DOHH2 (cell line): ENCODE measurements around the gene CYTH4.

Experiments used
- H3F3A ChIP-seq: fragments of 200-600 bp; sonication (generic), shearing (Covaris generic); 2 replicates; pipeline ENCODE4 v1.6.0; 2016; ENCODE audit warnings: antibody characterized with exemption, mild to moderate bottlenecking; ENCODE audit not compliant: control insufficient read depth, insufficient read depth
- H3K27ac ChIP-seq: fragments of 200-600 bp; sonication (generic); 2 replicates; pipeline ENCODE4 v1.5.1; 2014; ENCODE audit warnings: low read depth, mild to moderate bottlenecking, low read length, moderate library complexity
- H3K27me3 ChIP-seq: fragments of 200-600 bp; sonication (generic); 2 replicates; pipeline ENCODE4 v1.6.1; 2014; ENCODE audit warnings: mild to moderate bottlenecking, low read length, mixed read lengths; ENCODE audit not compliant: control insufficient read depth
- H3K36me3 ChIP-seq: fragments of 200-600 bp; sonication (generic); 2 replicates; pipeline ENCODE4 v1.6.1; 2014; ENCODE audit warnings: mild to moderate bottlenecking, low read length, moderate library complexity, mixed read lengths; ENCODE audit not compliant: control insufficient read depth
- H3K4me1 ChIP-seq: fragments of 200-600 bp; sonication (generic); 2 replicates; pipeline ENCODE4 v1.6.1; 2014; ENCODE audit warnings: mild to moderate bottlenecking, low read length, mixed read lengths; ENCODE audit not compliant: control insufficient read depth
- H3K4me2 ChIP-seq: fragments of 200-600 bp; sonication (generic); 2 replicates; pipeline ENCODE4 v1.6.0; 2014; ENCODE audit warnings: mild to moderate bottlenecking, low read length, moderate library complexity
- H3K4me3 ChIP-seq: fragments of 200-600 bp; sonication (generic); 2 replicates; pipeline ENCODE4 v1.5.1; 2014; ENCODE audit warnings: mild to moderate bottlenecking, low read length, mixed read lengths
- H3K79me2 ChIP-seq: fragments of 200-600 bp; sonication (generic); 2 replicates; pipeline ENCODE4 v1.6.1; 2014; ENCODE audit warnings: mild to moderate bottlenecking, low read length, mixed read lengths; ENCODE audit not compliant: control insufficient read depth
- H3K9me2 ChIP-seq: fragments of 200-600 bp; sonication (generic); replicated peaks from 2 replicates; pipeline ENCODE4 v1.6.1; 2014; ENCODE audit warnings: mild to moderate bottlenecking, low read length, mixed read lengths; ENCODE audit not compliant: control insufficient read depth
- H3K9me3 ChIP-seq: fragments of 200-600 bp; sonication (generic); 2 replicates; pipeline ENCODE4 v1.6.1; 2014; ENCODE audit warnings: antibody characterized with exemption, low read length, mixed read lengths; ENCODE audit not compliant: control insufficient read depth, insufficient read depth
- H4K20me1 ChIP-seq: fragments of 200-600 bp; sonication (generic); 2 replicates; pipeline ENCODE4 v1.6.0; 2014; ENCODE audit warnings: low read depth, mild to moderate bottlenecking, antibody characterized with exemption, low read length, moderate library complexity; ENCODE audit not compliant: control insufficient read depth, insufficient read depth
- EZH2phosphoT487 ChIP-seq: fragments of 200-600 bp; sonication (generic); IDR thresholded peaks from 2 replicates; pipeline ENCODE4 v1.6.1; 2017; ENCODE audit warnings: borderline replicate concordance, mild to moderate bottlenecking, antibody characterized with exemption, low read length, moderate library complexity, mixed read lengths
- TF ChIP-seq, protein P1 (sequence below): fragments of 200-600 bp; sonication (generic); IDR thresholded peaks from one replicate; pipeline ENCODE4 v1.5.1; 2014; ENCODE audit warnings: antibody characterized with exemption, mild to moderate bottlenecking, low read depth, low read length; ENCODE audit not compliant: poor library complexity, severe bottlenecking

CYTH4 gene

DNA sequence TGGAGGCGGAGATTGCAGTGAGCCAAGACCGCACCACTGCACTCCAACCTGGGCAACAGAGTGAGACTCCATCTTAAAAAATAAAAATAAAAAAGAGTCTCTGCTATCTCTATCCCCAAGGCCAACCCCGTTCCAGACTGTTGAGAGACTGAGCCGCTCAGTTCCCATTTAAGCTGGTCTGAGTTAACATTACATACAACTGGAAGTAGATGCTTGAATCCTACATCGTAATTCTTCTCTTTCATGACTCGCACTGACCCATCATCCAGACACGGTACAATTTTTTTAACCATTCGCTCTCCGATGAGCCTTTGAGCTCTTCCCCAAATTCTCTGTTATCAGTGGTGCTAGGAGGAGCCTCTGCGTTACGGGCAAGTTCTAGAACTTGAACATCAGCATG lies 4.9 kb upstream of the CYTH4 start:
- H3K4me3 ChIP-seq: no peak overlapping the region
- H3K9me3 ChIP-seq: no peaks in the 10 kb centered on the region
- H4K20me1 ChIP-seq: no peaks in the 10 kb centered on the region
- no peaks in the 10 kb centered on the region for H3K36me3 ChIP-seq
- H3K9me2 ChIP-seq: no peaks in the 10 kb centered on the region
- no peak overlapping the region for H3K4me2 ChIP-seq
- H3K27ac ChIP-seq: no peak overlapping the region
- H3F3A ChIP-seq: peaks cover 6% of the 10 kb centered on the region; the same call in 1 of the 2 replicates
- peaks cover 78% of the 10 kb centered on the region for H3K4me1 ChIP-seq
- H3K27me3 ChIP-seq: no peaks in the 10 kb centered on the region
- TF ChIP-seq, protein P1, sequence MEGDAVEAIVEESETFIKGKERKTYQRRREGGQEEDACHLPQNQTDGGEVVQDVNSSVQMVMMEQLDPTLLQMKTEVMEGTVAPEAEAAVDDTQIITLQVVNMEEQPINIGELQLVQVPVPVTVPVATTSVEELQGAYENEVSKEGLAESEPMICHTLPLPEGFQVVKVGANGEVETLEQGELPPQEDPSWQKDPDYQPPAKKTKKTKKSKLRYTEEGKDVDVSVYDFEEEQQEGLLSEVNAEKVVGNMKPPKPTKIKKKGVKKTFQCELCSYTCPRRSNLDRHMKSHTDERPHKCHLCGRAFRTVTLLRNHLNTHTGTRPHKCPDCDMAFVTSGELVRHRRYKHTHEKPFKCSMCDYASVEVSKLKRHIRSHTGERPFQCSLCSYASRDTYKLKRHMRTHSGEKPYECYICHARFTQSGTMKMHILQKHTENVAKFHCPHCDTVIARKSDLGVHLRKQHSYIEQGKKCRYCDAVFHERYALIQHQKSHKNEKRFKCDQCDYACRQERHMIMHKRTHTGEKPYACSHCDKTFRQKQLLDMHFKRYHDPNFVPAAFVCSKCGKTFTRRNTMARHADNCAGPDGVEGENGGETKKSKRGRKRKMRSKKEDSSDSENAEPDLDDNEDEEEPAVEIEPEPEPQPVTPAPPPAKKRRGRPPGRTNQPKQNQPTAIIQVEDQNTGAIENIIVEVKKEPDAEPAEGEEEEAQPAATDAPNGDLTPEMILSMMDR: no peak
- peaks cover 4% of the 10 kb centered on the region for H3K79me2 ChIP-seq

DNA sequence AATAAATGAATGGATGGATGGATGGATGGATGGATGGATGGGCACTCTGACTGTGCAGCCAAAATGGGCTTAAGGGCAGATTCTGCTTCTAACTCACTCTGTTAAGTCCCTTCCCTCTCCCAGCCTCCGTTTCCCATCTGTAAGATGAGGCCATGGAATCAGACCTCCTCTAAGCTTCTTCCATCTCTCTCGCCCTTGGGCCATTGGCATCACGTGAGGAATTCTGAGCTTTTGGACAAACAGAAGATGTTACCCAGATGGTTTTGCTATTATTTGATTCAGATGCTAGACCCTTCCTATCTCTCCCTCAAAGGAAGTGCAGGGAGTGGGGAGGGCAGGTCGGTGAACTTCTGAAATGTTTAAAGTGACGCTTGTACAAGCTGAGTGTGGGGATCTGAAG lies 4.0 kb upstream of the CYTH4 start:
- Histone ChIP-seq H4K20me1 (no peaks in the 10 kb centered on the region), H3K4me2 (no peak overlapping the region), H3K4me3 (no peak overlapping the region), H3K9me2 (no peaks in the 10 kb centered on the region), H3K27ac (no peak overlapping the region), H3K27me3 (no peaks in the 10 kb centered on the region), H3K36me3 (peaks cover 7% of the 10 kb centered on the region; the same call in 1 of the 2 replicates), H3K4me1 (peaks cover 81% of the 10 kb centered on the region), H3F3A (peaks cover 10% of the 10 kb centered on the region; the same call in 1 of the 2 replicates), H3K9me3 (no peaks in the 10 kb centered on the region), H3K79me2 (peaks cover 13% of the 10 kb centered on the region)
- TF ChIP-seq, protein P1: no peak
- no peak for TF ChIP-seq EZH2phosphoT487

DNA sequence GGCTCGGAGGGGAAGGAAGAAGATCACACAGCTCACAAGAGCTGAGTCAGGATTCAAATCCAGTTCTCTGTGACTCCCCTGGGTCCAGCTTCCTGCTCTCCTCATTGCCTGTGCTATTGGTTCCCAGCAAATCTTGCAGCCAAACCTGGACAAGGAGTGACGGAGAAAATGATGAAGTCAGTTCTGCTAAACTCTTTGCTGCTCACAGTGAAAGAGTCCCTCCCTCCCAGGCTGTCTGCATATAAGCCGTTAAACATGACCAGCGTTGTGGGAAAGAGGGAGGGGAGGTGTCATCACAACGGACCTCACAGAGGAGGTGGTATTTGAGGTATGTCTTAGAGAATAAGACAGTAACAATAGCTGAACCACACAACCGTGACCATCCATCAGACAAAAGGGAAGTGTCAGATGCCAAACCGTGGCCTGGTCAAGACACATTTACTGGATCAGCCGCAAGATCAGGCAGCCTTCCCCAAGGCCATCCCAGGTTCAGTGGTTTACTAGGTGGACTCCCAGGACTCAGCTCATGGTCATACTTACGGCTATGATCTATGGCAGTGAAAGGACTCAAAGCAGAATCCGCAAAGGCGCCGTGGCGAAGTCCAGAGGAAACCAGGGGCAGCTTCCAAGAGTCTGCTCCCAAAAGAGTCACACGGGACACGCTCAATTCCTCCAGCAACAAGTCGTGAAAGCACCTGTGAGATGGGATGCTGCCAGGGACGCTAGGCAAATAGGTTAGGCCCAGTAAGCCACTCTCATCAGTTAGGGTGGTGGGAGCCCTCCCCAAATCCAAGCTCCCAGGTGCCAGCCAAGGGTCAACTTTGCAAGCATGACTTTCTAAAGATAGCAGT lies 2.8 kb upstream of the CYTH4 start:
- peaks cover 26% of the 10 kb centered on the region for H3K79me2 ChIP-seq
- peak overlapping the region; percentile 36 for H3K4me2 ChIP-seq
- H3K9me2 ChIP-seq: no peaks in the 10 kb centered on the region
- peaks cover 19% of the 10 kb centered on the region for H3K36me3 ChIP-seq
- no peaks in the 10 kb centered on the region for H3K27me3 ChIP-seq
- H3K4me3 ChIP-seq: no peak overlapping the region
- no peaks in the 10 kb centered on the region for H3K9me3 ChIP-seq
- H3K4me1 ChIP-seq: peaks cover 81% of the 10 kb centered on the region
- TF ChIP-seq, protein P1: no peak
- TF ChIP-seq EZH2phosphoT487: no peak
- H3F3A ChIP-seq: peaks cover 21% of the 10 kb centered on the region
- no peaks in the 10 kb centered on the region for H4K20me1 ChIP-seq
- no peak overlapping the region for H3K27ac ChIP-seq
